Transverse colon (tissue), 4 donors: ENCODE data around the gene TYMS. TPM values are rescaled to one million over a fixed set of nuclear protein-coding genes. Genes with fewer than 3 reads are reported as not detected.

ENCODE experiments used
- DNase-seq: peaks from one replicate; pipeline ENCODE4 v3.0.0-alpha.2; 2019
- H3K27ac ChIP-seq, 4 donors: fragments of 200-600 bp; sonication (generic); 2 replicates each; pipeline ENCODE4 v1.5.1; 2016 to 2018; ENCODE audit warnings: inconsistent platforms in 4 of 4
- H3K27me3 ChIP-seq: fragments of 200-600 bp; sonication (generic); 2 replicates; pipeline ENCODE4 v1.5.1; 2017; ENCODE audit warnings: inconsistent platforms
- H3K36me3 ChIP-seq, 4 donors: fragments of 200-600 bp; sonication (generic); 2 replicates each; pipeline ENCODE4 v1.5.1; 2017 to 2019; ENCODE audit warnings: inconsistent platforms in 4 of 4
- H3K4me1 ChIP-seq, 4 donors: fragments of 200-600 bp; sonication (generic); 2 replicates each; pipeline ENCODE4 v1.5.1; 2017 to 2020; ENCODE audit warnings: inconsistent platforms in 4 of 4
- H3K4me3 ChIP-seq, 4 donors: fragments of 200-600 bp; sonication (generic); 1 replicate in 1 of 4; 2 replicates in 3 of 4; pipeline versions ENCODE4 v1.5.1 to v1.6.1; 2017 to 2019; ENCODE audit warnings: inconsistent platforms in 4 of 4
- H3K9me3 ChIP-seq, 2 donors: fragments of 200-600 bp; sonication (generic); 2 replicates each; pipeline ENCODE4 v1.5.1; 2017 to 2019; ENCODE audit warnings: inconsistent platforms in 2 of 2
- EP300 ChIP-seq: sonication (generic); formaldehyde crosslinking; IDR thresholded peaks from one replicate; pipeline ENCODE4 v1.6.1; 2017; ENCODE audit warnings: antibody characterized with exemption, low read depth
- POLR2A ChIP-seq: fragments of 450-650 bp; IDR thresholded peaks from one replicate; pipeline ENCODE4 v1.6.1; 2016; ENCODE audit warnings: antibody characterized with exemption, mild to moderate bottlenecking, moderate library complexity
- POLR2AphosphoS5 ChIP-seq, 3 donors: sonication (generic); formaldehyde crosslinking; IDR thresholded peaks; one replicate each; pipeline ENCODE4 v1.6.1; 2016; ENCODE audit warnings: antibody characterized with exemption in 3 of 3
- WGBS, 2 donors: methylation state at CpG; one replicate each; pipeline ENCODE4 v1.1.5; 2018; ENCODE audit warnings: low coverage in 1 of 2; 5-methylcytosine and 5-hydroxymethylcytosine counted together
- in situ Hi-C, 4 donors: fragments of 200-750 bp; cut with MboI; loops; one replicate each; pipeline versions ENCODE4 v1.15.0 to v1.15.1; 2017; ENCODE audit warnings: low sequenced_read_pairs in 3 of 4, low pct_ligation_motif_present in 1 of 4, low pct_unique_long_range_greater_than_20kb in 1 of 4
- intact Hi-C: fragments of 100-400 bp; cut with DNase I; formaldehyde crosslinking; loops from one replicate; pipeline ENCODE4 v1.15.1; 2023; ENCODE audit warnings: low total_unique reads
- total RNA-seq, 4 donors: library from RNA; depleted of rRNA; stranded (reverse); fragments of >200 nt; gene quantifications; one replicate each; pipeline ENCODE4 v1.1.0, GENCODE V29; 2016
- TF ChIP-seq, protein P1 (sequence below), 5 experiments: fragments of 200-600 bp in 3 of 5; fragments of 450-650 bp in 2 of 5; sonication (generic) in 3 of 5; IDR thresholded peaks; 1 replicate in 2 of 5; 2 replicates in 3 of 5; pipeline ENCODE4 v1.5.1; 2016 to 2017; ENCODE audit warnings: antibody characterized with exemption in 5 of 5, inconsistent platforms in 3 of 5, mild to moderate bottlenecking in 2 of 5, moderate library complexity in 1 of 5

TYMS gene
- total RNA-seq, 4 donors from 2014 or later, result 3.2 to 5.9 (median 4.7) TPM

DNA sequence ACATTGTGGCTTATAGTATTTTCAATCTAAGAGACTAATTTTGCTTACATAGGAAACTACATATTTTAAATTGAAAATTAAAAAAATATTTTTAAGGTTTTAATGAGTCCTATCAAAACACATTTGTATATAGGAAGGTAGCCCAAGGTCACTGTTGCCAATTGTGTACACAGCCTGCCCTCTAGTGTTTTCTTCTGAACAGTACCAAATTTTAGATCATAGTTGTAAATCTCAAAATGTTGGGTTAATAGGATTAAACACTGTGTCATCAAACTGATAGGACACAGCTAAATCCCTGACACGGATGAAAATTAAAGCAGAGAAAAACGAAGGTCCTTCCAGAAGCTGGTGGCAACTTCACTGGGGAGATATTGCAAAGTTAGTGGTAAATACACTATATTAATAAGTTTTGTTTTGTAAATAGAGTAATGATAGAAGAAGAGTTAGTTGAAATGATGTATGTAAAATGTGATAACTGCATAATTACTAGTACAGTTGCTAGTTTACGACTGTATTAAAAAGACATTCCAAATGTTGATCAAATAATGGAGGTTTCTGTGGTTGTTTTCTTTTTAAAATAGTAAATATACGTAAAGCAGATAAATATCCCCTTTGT, 41.0 kb upstream of the TYMS start:
- intact Hi-C loops (loop anchor here (2.0 kb wide), 1 partner anchor 330 kb away; no protein-coding TSS in a partner anchor), in situ Hi-C loops (loop anchor here in 2 of 4 donors (10.0 kb wide), 2 partner anchors 322 to 342 kb away; no protein-coding TSS in a partner anchor)
- H3K9me3 ChIP-seq, result no peaks in the 10 kb centered on the region
- DNase-seq, result no peak
- no peak overlapping the region for H3K4me3 ChIP-seq
- H3K4me1 ChIP-seq, result no peaks in the 10 kb centered on the region
- H3K27me3 ChIP-seq, result no peaks in the 10 kb centered on the region
- TF ChIP-seq POLR2AphosphoS5 (IDR thresholded peaks at IDR 0.05), result no peak
- TF ChIP-seq, protein P1, sequence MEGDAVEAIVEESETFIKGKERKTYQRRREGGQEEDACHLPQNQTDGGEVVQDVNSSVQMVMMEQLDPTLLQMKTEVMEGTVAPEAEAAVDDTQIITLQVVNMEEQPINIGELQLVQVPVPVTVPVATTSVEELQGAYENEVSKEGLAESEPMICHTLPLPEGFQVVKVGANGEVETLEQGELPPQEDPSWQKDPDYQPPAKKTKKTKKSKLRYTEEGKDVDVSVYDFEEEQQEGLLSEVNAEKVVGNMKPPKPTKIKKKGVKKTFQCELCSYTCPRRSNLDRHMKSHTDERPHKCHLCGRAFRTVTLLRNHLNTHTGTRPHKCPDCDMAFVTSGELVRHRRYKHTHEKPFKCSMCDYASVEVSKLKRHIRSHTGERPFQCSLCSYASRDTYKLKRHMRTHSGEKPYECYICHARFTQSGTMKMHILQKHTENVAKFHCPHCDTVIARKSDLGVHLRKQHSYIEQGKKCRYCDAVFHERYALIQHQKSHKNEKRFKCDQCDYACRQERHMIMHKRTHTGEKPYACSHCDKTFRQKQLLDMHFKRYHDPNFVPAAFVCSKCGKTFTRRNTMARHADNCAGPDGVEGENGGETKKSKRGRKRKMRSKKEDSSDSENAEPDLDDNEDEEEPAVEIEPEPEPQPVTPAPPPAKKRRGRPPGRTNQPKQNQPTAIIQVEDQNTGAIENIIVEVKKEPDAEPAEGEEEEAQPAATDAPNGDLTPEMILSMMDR (IDR thresholded peaks at IDR 0.05), result peak; percentile 56 to 62 (median 59)
- WGBS, 2 donors, result 30 to 40% methylated on average over 3 to 4 of the region's 4 CpGs
- H3K36me3 ChIP-seq, result no peaks in the 10 kb centered on the region
- no peak overlapping the region for H3K27ac ChIP-seq

DNA sequence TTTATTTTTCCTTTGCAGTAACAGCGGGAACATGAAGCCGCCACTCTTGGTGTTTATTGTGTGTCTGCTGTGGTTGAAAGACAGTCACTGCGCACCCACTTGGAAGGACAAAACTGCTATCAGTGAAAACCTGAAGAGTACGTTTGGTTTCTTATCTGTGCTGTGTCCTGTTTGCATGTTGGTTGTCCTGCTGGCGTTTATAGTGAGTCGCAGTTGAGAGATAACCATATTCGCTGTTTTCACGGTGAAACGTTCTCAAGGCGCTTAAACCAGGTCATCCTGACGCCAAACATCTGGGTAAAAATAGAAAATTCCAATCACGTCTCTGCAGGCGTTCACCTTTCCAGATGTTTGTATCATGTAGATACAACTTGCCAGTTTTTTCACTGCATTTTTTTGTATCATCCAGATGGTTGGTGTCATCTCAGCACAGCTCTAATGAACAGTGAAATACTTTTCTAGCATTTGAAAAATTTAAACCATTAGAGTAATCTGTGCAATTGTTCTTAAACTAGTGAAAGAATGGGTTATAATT, 39.4 kb upstream of the TYMS start:
- Histone ChIP-seq H3K9me3 (no peaks in the 10 kb centered on the region), H3K36me3 (no peaks in the 10 kb centered on the region), H3K27ac (no peak overlapping the region), H3K4me3 (no peak overlapping the region), H3K27me3 (no peaks in the 10 kb centered on the region), H3K4me1 (no peaks in the 10 kb centered on the region)
- no peak for TF ChIP-seq POLR2AphosphoS5 (IDR thresholded peaks at IDR 0.05)
- no peak for TF ChIP-seq POLR2A
- TF ChIP-seq, protein P1 (IDR thresholded peaks at IDR 0.05), result no peak
- no peak for TF ChIP-seq EP300
- in situ Hi-C loops, result loop anchor here in 2 of 4 donors (10.0 kb wide), 2 partner anchors 323 to 343 kb away; no protein-coding TSS in a partner anchor
- no peak for DNase-seq
- intact Hi-C loops, result loop anchor here (2.0 kb wide), 1 partner anchor 331 kb away; no protein-coding TSS in a partner anchor
- 67 to 89% methylated on average over 9 to 13 of the region's 13 CpGs for WGBS, 2 donors

DNA sequence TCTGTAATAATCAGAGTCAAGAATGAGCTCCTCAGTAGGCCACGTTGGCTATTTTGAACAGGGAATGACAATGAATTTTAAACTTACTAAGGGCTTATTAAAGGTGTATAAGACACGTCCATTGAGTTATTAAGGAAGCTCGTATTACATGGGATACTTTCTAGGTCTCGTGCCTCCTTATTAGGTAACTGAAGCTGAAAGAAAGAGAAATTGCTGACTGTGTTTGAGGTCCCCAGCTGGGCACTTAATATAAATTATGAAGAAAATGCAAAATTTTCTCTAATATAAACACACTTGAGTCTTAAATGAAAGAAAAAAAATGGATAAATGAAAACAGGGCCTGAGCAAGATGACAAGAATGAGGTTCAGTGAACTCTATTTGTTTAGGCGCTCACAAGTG, 38.8 kb upstream of the TYMS start:
- Histone ChIP-seq H3K9me3 (no peaks in the 10 kb centered on the region), H3K4me1 (no peaks in the 10 kb centered on the region), H3K4me3 (no peak overlapping the region), H3K27ac (no peak overlapping the region), H3K36me3 (no peaks in the 10 kb centered on the region), H3K27me3 (no peaks in the 10 kb centered on the region)
- 76 to 83% methylated on average over 3 to 5 of the region's 5 CpGs for WGBS, 2 donors
- TF ChIP-seq, protein P1 (IDR thresholded peaks at IDR 0.05), result no peak
- no peak for TF ChIP-seq POLR2A
- no peak for TF ChIP-seq POLR2AphosphoS5 (IDR thresholded peaks at IDR 0.05)
- no peak for TF ChIP-seq EP300
- in situ Hi-C loops (loop anchor here in 2 of 4 donors (10.0 kb wide), 2 partner anchors 324 to 344 kb away; no protein-coding TSS in a partner anchor), intact Hi-C loops (no loop called here)
- DNase-seq, result no peak

DNA sequence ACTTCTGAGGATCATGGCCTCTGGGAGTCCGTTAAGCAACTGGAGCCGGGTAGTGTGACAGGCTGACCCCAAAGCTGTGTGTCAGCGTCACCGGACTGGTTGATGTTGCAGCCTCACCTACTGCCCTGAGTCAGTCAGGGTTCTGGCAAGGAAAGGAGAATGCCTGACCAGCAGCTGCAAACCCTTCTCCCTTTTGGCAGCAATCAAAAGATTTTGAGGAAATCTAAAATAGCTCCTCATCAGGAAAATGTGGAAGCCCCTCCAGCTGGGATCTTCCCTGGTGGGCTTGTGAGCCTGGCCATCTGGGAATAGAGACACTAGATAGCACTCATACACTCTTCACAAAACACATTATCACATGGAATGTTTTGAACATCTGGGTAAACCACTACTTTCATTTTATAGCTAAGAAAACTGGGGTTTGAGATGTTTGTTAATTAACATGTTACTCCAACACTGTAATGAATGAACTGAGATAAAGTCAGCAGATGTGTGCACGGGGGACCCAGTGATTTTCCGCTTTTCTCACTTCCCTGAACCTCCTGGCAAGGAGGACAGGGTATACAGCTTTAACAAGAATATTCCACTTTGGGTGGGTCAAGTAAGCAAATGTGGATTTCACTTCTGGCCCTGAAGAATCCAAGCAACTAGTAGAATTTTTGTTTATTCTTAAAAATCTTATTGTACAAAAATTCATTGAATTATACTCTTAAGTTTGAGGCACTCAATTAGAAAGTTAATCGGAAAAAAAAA, 36.0 kb upstream of the TYMS start:
- H3K36me3 ChIP-seq, result no peaks in the 10 kb centered on the region
- no peaks in the 10 kb centered on the region for H3K9me3 ChIP-seq
- no peaks in the 10 kb centered on the region for H3K4me1 ChIP-seq
- DNase-seq, result no peak
- no peaks in the 10 kb centered on the region for H3K27me3 ChIP-seq
- 55 to 62% methylated on average over 7 of the region's 7 CpGs for WGBS, 2 donors
- in situ Hi-C loops (loop anchor here (5.0 to 10.0 kb wide), 3 partner anchors 203 to 213 kb away; no protein-coding TSS in a partner anchor), intact Hi-C loops (loop anchor here (10.0 kb wide), 1 partner anchor 213 kb away; no protein-coding TSS in a partner anchor)
- no peak overlapping the region for H3K4me3 ChIP-seq
- H3K27ac ChIP-seq, result no peak overlapping the region
- TF ChIP-seq EP300 (no peak), POLR2A (no peak), POLR2AphosphoS5 (IDR thresholded peaks at IDR 0.05) (no peak)
- TF ChIP-seq, protein P1 (IDR thresholded peaks at IDR 0.05), result no peak
